ENCODE data around the gene PLA1A.
A peak's percentile ranks its signal among the peaks of the same experiment; 100 is the strongest.

Gene PLA1A

DNA sequence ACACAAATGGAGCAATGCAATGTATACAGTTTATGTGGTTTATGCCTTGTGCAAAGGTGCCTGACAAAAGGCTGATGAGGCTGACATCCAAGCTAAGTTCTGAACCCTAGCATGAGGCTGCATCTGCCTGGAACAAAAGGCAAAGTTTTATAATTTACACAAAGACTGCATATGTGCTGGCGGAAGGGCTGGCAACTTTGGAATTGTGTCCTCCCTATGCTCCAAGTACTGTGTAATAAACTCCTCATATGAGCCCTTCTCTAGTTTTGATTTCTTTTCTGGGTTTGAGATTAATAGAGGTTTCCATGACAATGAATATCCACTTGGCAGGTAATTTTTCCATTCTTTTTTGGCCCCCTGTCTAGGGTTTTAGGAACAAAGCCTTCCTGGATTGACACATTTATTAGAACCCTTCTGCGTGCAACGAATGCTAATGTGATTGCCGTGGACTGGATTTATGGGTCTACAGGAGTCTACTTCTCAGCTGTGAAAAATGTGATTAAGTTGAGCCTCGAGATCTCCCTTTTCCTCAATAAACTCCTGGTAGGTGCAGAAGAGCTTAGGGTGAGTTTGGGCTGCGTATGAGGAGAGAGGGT, 10.8 kb downstream of the PLA1A start:
- Mint-ChIP-seq H3K4me1 (no peaks in the 10 kb centered on the region), H3K27me3 (no peaks in the 10 kb centered on the region), H3K36me3 (no peaks in the 10 kb centered on the region), H3K27ac (no peak overlapping the region), H3K9me3 (no peaks in the 10 kb centered on the region), H3K4me3 (no peak overlapping the region)
- DNase-seq (ENCODE audit: low spot score in 2 of 2) (no peak), ATAC-seq (ENCODE audit: low read depth) (no peak)

DNA sequence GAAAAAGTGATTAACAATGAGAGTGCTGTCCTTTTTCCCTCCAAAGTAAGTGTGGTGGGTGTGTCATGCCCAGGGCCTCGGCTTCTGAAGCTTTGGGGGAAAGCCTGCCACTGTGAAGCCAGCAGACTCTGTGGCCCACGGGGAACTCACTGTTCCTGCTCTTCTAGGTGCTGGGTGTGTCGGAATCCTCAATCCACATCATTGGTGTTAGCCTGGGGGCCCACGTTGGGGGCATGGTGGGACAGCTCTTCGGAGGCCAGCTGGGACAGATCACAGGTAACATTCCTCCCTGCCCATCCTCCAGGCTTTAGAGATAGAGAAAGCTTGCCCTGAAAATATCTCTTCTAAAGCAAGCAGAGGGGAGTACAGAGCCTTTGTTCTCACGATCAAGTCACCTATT, 11.6 kb downstream of the PLA1A start:
- H3K4me3 Mint-ChIP-seq: no peak overlapping the region
- H3K9me3 Mint-ChIP-seq: no peaks in the 10 kb centered on the region
- DNase-seq (ENCODE audit: low spot score in 2 of 2) (no peak), ATAC-seq (ENCODE audit: low read depth) (no peak)
- H3K27me3 Mint-ChIP-seq: no peaks in the 10 kb centered on the region
- H3K36me3 Mint-ChIP-seq: no peaks in the 10 kb centered on the region
- H3K27ac Mint-ChIP-seq: no peak overlapping the region
- no peaks in the 10 kb centered on the region for H3K4me1 Mint-ChIP-seq

DNA sequence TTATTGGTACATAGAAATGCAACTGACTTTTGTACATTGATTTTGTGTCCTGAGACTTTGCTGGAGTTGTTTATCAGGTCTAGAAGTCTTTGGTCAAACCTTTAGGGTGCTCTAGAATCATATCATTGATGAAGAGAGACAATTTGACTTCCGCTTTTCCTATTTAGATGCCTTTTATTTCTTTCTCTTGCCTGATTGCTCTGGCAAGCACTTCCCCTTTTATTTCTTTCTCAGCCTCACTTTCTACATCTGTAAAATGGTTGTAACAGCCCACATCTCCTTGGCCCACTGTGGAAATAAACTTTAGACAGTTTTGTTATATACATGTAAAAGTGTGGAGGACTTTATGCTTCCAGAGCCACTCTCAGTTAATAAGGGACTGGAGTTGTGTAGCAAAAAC, 14.0 kb downstream of the PLA1A start:
- Mint-ChIP-seq H3K4me1 (no peaks in the 10 kb centered on the region), H3K4me3 (no peak overlapping the region), H3K27me3 (no peaks in the 10 kb centered on the region), H3K27ac (no peak overlapping the region), H3K9me3 (no peaks in the 10 kb centered on the region), H3K36me3 (no peaks in the 10 kb centered on the region)
- DNase-seq (ENCODE audit: low spot score in 2 of 2): no peak
- no peak for ATAC-seq (ENCODE audit: low read depth)

DNA sequence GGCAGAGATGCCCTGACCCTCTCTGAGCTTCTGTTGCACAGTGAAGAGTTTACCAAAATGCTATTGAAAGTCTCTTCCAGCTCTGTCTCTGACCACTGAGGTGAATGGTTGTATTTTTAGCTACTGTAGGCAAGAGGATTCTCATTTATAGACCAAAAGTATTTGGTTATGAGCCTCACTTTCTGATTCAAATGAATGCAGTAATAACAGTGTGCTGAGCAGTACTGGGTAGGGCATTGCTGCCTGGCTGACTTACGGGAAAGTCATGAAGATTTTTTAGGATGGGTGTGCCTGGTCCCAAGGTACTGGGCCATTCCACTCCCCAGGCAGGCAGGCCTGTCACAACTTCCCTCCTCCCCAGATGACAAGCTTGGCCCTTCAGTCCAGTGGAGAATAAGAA, 15.5 kb downstream of the PLA1A start:
- no peak for DNase-seq (ENCODE audit: low spot score in 2 of 2)
- H3K27me3 Mint-ChIP-seq: no peaks in the 10 kb centered on the region
- H3K36me3 Mint-ChIP-seq: no peaks in the 10 kb centered on the region
- H3K4me1 Mint-ChIP-seq: no peaks in the 10 kb centered on the region
- no peak for ATAC-seq (ENCODE audit: low read depth)
- no peak overlapping the region for H3K4me3 Mint-ChIP-seq
- H3K9me3 Mint-ChIP-seq: no peaks in the 10 kb centered on the region
- H3K27ac Mint-ChIP-seq: no peak overlapping the region

DNA sequence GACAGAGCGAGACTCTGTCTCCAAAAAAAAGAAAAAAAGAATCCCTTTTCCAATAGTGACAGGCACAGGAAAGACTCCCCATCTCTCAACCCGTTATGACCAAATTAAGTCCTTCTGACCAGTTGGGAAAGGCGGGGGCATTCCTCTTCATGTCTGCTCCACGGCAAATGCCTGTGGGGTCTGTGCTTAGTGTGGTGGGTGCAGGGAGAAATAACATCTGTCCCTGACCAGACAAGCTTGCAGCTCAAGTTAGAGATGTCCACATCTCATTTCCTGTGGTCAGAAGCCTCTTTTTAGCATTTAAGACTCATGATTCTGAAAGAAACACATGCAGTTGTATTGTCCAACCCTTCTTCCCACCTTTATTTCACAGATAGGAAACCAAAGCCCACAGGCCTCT, 16.2 kb downstream of the PLA1A start:
- Mint-ChIP-seq H3K36me3 (no peaks in the 10 kb centered on the region), H3K27ac (no peak overlapping the region), H3K4me1 (peaks cover 1% of the 10 kb centered on the region), H3K9me3 (no peaks in the 10 kb centered on the region), H3K4me3 (no peak overlapping the region), H3K27me3 (no peaks in the 10 kb centered on the region)
- DNase-seq (ENCODE audit: low spot score in 2 of 2) (no peak), ATAC-seq (ENCODE audit: low read depth) (no peak)

DNA sequence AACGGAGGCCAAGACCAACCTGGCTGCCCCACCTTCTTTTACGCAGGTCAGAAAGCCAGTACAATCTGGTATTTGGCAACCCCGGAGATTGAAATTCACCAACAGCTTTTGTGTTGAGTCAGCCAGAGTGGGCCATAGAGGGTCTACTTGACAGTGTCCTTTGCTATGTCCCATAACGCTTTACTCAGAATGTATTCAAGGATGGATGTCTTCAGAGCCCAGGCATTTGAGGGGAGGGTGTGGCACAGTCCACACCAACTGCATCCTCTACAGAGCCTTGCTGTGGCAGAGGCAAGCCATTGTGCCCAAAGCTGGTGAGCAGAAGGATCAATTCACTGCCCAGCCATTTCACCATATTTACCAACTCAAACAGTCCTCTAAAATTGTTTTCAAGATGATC, 18.4 kb downstream of the PLA1A start:
- Mint-ChIP-seq H3K27me3 (no peaks in the 10 kb centered on the region), H3K36me3 (no peaks in the 10 kb centered on the region), H3K4me1 (peaks cover 8% of the 10 kb centered on the region), H3K4me3 (no peak overlapping the region), H3K9me3 (no peaks in the 10 kb centered on the region), H3K27ac (no peak overlapping the region)
- DNase-seq (ENCODE audit: low spot score in 2 of 2) (no peak), ATAC-seq (ENCODE audit: low read depth) (no peak)

DNA sequence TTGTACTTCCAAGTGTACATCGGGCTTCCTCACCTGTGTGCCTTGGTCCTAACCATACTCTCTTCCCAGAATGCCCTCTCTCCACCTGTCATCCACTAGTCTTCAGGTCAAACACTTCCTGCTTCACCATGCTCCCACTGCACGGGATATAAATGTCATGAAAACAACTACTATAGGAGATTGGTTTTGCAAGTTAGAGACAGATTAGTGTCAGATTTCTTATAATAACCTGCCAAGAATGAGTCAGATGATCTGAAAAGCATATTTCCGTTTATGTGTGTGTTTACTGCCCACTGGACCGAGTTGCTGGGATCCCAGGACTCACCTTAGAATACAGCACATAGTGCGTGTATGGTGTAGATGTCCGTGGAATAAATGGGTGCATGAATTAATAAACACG, 21.4 kb downstream of the PLA1A start:
- Mint-ChIP-seq H3K9me3 (no peaks in the 10 kb centered on the region), H3K4me1 (peaks cover 10% of the 10 kb centered on the region), H3K36me3 (no peaks in the 10 kb centered on the region), H3K4me3 (no peak overlapping the region), H3K27me3 (no peaks in the 10 kb centered on the region), H3K27ac (no peak overlapping the region)
- ATAC-seq (ENCODE audit: low read depth) (no peak), DNase-seq (ENCODE audit: low spot score in 2 of 2) (no peak)

DNA sequence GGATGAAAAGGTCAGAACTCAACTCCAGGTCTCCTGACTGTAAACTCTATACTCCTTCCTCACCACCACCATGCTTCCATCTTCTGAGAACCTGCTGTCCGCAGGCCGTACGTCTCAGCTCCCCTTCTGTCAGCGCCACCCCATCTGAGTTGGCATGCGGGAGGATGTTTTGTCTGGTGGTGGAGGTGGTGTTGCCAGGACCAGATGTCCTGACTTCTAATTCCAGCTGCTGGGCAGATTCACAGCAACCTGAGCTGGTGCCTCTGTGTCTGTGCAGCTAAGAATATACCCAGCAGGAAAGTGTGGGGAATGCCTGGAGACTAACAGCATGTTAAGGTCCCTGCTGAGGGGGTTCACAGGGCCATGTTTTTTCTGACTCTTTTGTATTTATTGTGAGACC, 23.2 kb downstream of the PLA1A start:
- H3K9me3 Mint-ChIP-seq: no peaks in the 10 kb centered on the region
- ATAC-seq (ENCODE audit: low read depth) (no peak), DNase-seq (ENCODE audit: low spot score in 2 of 2) (no peak)
- H3K4me1 Mint-ChIP-seq: peaks cover 18% of the 10 kb centered on the region
- H3K36me3 Mint-ChIP-seq: no peaks in the 10 kb centered on the region
- no peak overlapping the region for H3K4me3 Mint-ChIP-seq
- H3K27ac Mint-ChIP-seq: no peak overlapping the region
- H3K27me3 Mint-ChIP-seq: no peaks in the 10 kb centered on the region

DNA sequence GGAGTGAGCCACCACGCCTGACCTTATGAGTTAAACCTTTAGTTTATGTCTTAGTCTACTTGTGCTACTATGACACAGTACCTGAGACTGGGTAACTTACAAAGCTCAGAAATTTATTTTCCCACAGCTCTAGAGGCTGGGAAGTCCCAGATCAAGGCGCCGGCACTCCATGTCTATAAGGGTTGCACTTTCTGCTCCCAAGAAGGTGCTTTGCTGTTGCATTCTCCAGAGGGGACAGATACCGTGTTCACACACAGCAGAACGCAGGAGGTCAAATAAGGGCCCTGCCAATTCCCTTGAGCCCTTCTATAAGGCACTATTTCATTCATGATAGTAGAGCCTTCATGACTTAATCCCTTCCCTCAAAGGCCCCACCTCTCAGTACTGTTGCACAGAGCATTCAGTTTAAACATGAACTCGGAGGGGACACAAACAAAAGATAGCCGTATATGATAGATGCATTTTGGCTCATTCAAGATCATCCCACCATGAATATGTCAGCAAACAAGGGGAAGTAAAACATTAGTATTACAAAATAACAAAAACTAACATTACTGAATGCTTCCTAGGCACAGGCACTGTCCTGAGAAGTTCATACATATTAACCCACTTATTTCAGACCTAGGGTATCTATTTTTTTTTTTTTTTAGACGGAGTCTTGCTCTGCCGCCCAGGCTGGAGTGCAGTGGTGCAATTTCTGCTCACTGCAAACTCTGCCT, 26.5 kb downstream of the PLA1A start:
- Mint-ChIP-seq H3K4me3 (no peak overlapping the region), H3K9me3 (no peaks in the 10 kb centered on the region), H3K4me1 (peaks cover 37% of the 10 kb centered on the region), H3K27me3 (no peaks in the 10 kb centered on the region), H3K27ac (no peak overlapping the region), H3K36me3 (no peaks in the 10 kb centered on the region)
- ATAC-seq (ENCODE audit: low read depth) (no peak), DNase-seq (ENCODE audit: low spot score in 2 of 2) (no peak)

DNA sequence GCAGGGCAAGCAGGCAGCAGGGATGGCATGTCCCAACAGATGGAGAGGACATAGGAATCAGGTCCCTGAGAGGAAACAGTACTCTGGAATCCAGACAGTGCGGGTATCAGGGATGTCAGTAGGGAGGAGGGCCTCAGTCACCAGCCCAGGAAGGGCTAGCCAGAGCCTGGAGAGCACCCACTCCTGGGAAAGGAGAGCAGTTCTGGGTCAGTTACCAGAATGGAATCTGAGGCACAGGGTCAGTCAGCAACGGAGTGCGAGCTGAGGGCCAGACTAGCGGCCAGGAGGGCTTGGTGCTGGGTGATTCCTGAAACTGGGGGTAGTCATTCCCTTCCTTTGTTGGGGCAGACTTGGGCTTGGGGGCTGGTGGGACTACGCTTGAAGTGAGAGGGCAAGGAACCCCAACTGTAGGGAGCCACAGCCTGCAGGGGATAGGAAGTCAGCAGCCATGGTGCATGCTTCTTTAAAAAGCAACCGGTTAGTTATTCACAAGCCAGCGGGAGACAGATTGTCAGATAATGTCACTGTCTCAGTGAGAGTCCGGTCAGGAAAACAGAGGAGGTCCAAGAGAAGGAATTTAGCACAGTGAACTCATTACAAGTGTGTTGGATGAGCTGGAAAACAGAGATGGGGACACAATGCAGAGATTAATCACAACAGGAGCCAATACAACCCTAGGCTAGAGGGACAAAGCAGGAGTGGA, 27.9 kb downstream of the PLA1A start:
- no peak overlapping the region for H3K4me3 Mint-ChIP-seq
- H3K36me3 Mint-ChIP-seq: no peaks in the 10 kb centered on the region
- peaks cover 34% of the 10 kb centered on the region for H3K4me1 Mint-ChIP-seq
- H3K27me3 Mint-ChIP-seq: no peaks in the 10 kb centered on the region
- DNase-seq (ENCODE audit: low spot score in 2 of 2): no peak
- ATAC-seq (ENCODE audit: low read depth): no peak
- H3K27ac Mint-ChIP-seq: peak overlapping the region; percentile 80
- H3K9me3 Mint-ChIP-seq: no peaks in the 10 kb centered on the region

DNA sequence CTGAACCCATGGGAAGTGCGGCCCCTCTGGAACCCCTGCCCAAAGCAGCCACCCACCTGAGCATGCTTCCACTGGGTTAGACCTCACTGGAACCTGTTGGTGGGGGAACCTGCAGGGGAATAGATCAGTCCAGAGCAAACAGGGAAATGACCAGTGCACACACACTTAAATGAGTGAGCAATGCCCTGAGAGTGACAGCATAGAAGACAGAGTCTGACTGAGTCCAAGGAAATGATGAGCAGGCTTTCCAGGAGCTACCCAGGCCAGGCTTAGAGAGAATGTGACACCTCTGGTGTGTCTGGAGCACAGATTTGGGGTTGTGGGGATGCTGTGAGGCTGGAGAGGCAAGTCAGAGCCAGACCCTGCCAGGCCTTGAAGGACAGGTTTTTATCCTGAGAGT, 28.5 kb downstream of the PLA1A start:
- ATAC-seq (ENCODE audit: low read depth): no peak
- Mint-ChIP-seq H3K4me1 (peaks cover 34% of the 10 kb centered on the region), H3K27me3 (no peaks in the 10 kb centered on the region), H3K9me3 (no peaks in the 10 kb centered on the region), H3K27ac (peak overlapping the region; percentile 80), H3K36me3 (no peaks in the 10 kb centered on the region), H3K4me3 (peak overlapping the region; percentile 24)
- DNase-seq (ENCODE audit: low spot score in 2 of 2): no peak

DNA sequence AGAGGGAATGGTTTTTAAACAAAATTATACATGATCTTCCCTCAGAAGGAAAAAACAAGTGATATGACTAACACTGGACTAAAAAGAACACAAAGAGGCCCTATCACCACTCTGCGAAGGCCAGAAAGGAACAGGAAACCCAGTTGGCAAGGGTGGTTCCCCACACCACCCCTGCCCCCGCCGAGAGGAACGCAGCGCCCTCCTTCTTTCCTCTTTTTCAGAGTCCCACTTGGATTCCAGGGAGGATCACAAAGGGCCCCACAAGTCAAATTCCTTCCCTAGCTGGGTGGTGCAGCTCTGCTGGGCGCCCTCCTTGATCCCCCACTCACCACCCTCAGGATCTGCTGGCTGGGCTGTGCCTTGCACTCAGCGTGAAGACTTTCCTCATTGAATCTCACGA, 29.8 kb downstream of the PLA1A start:
- Mint-ChIP-seq H3K27me3 (no peaks in the 10 kb centered on the region), H3K36me3 (no peaks in the 10 kb centered on the region), H3K4me3 (peak overlapping the region; percentile 74), H3K27ac (peak overlapping the region; percentile 96), H3K9me3 (no peaks in the 10 kb centered on the region), H3K4me1 (peaks cover 34% of the 10 kb centered on the region)
- DNase-seq (ENCODE audit: low spot score in 2 of 2) (peak; percentile 13 to 22), ATAC-seq (ENCODE audit: low read depth) (peak; percentile 34)

DNA sequence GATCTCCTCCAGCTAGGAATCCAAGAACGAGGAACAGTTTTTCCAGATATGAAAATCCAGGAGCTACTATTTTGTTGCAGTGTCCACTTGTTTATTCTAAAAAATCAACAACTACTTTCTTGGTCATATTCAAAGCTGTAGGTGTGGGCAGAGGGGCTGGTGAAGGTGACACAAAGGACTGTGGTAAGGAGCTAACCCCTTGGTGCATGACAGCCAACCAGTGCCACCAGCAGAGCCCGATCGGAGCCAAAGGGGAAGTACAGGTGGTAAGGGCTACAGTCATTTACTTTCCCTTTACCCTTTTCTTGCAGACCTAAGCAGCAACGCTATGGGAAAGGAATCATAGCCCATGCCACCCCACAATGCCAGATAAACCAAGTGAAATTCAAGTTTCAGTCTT, 30.7 kb downstream of the PLA1A start:
- Mint-ChIP-seq H3K4me1 (peaks cover 34% of the 10 kb centered on the region), H3K27me3 (no peaks in the 10 kb centered on the region), H3K4me3 (peak overlapping the region; percentile 74), H3K36me3 (no peaks in the 10 kb centered on the region), H3K9me3 (no peaks in the 10 kb centered on the region), H3K27ac (peak overlapping the region; percentile 96)
- DNase-seq (ENCODE audit: low spot score in 2 of 2) (peak; percentile 55 to 63), ATAC-seq (ENCODE audit: low read depth) (peak; percentile 84)

DNA sequence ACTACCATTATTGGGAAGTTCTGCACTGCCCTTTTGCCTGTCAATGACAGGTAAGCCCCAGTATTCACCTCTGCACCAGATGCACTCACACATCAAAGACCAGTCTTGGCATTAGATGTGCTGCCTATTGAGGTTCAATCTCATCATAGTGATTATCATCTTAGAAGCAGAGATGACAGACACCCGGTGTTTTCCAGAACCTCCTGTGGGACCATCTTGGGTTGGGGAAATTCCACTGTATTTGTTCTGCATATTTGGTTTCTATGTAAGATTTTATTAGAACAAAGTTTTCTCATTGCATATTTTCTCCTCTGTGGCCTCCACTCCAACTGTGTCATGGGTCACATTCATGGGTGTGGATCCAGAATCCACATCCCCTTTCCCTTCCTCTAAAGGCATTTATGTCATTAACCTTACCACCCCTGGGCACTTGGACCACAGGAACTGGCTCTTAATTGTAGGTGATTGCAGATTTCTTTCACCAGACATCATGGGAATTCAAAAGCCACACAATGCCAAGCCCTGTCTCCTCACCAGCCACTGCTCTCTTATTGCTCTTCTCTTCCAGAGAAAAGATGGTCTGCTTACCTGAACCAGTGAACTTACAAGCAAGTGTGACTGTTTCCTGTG, 31.2 kb downstream of the PLA1A start:
- ATAC-seq (ENCODE audit: low read depth) (peak; percentile 73), DNase-seq (ENCODE audit: low spot score in 2 of 2) (peak in 1 of 2 donors; percentile 48)
- peak overlapping the region; percentile 96 for H3K27ac Mint-ChIP-seq
- H3K4me1 Mint-ChIP-seq: peaks cover 34% of the 10 kb centered on the region
- no peaks in the 10 kb centered on the region for H3K9me3 Mint-ChIP-seq
- no peaks in the 10 kb centered on the region for H3K36me3 Mint-ChIP-seq
- H3K4me3 Mint-ChIP-seq: peak overlapping the region; percentile 74
- H3K27me3 Mint-ChIP-seq: no peaks in the 10 kb centered on the region
